HepG2 (cell line): ENCODE measurements around the gene AGAP1. TPM values are rescaled to one million over a fixed set of nuclear protein-coding genes. Genes with fewer than 3 reads are reported as not detected.

Experiments used
- AHR ChIP-seq: IDR thresholded peaks from 2 replicates; pipeline ENCODE4 v1.6.1; 2018; ENCODE audit warnings: missing genetic modification reagents, missing compliant biosample characterization
- ATF7-NPFF ChIP-seq: sonication (generic); formaldehyde crosslinking; IDR thresholded peaks from 2 replicates; pipeline ENCODE4 v1.8.1; 2023; ENCODE audit warnings: mild to moderate bottlenecking, low read depth, missing genetic modification reagents, moderate library complexity
- BCL3 ChIP-seq: sonication (generic); formaldehyde crosslinking; IDR thresholded peaks from 2 replicates; pipeline ENCODE4 v1.5.1; 2020; ENCODE audit warnings: mild to moderate bottlenecking, missing genetic modification reagents, moderate library complexity
- DZIP1 ChIP-seq: sonication (generic); formaldehyde crosslinking; IDR thresholded peaks from 2 replicates; pipeline ENCODE4 v1.5.0; 2020; ENCODE audit warnings: mild to moderate bottlenecking, missing genetic modification reagents
- ELF3 ChIP-seq: IDR thresholded peaks from 2 replicates; pipeline ENCODE4 v1.6.1; 2016; ENCODE audit warnings: missing genetic modification reagents, missing compliant biosample characterization
- GATAD2A ChIP-seq: IDR thresholded peaks from 2 replicates; pipeline ENCODE4 v1.6.1; 2016
- KDM2A ChIP-seq: sonication (generic); formaldehyde crosslinking; IDR thresholded peaks from 2 replicates; pipeline ENCODE4 v1.4.0; 2020; ENCODE audit warnings: low read depth, missing genetic modification reagents, borderline replicate concordance
- KDM3A ChIP-seq: IDR thresholded peaks from 2 replicates; pipeline ENCODE4 v1.6.1; 2018; ENCODE audit warnings: low read depth, missing compliant biosample characterization
- MYC ChIP-seq: sonication (generic); formaldehyde crosslinking; IDR thresholded peaks from 2 replicates; pipeline ENCODE4 v1.9.0; 2021; ENCODE audit warnings: missing genetic modification reagents, borderline replicate concordance
- NFE2L2 ChIP-seq: fragments of 150-350 bp; IDR thresholded peaks from 2 replicates; pipeline ENCODE4 v1.6.1; 2014; ENCODE audit warnings: low read length
- PHF5A ChIP-seq: IDR thresholded peaks from one replicate; pipeline ENCODE4 v1.6.1; 2018; ENCODE audit warnings: low read depth, missing genetic modification reagents; ENCODE audit not compliant: unreplicated experiment
- PRPF4 ChIP-seq: fragments of 200-400 bp; formaldehyde crosslinking; IDR thresholded peaks from 2 replicates; pipeline ENCODE4 v1.6.1; 2016; ENCODE audit warnings: low read length, low read depth; ENCODE audit not compliant: poor library complexity, severe bottlenecking
- REL ChIP-seq: sonication (generic); formaldehyde crosslinking; conservative IDR thresholded peaks from 2 replicates; pipeline ENCODE4 v1.8.0; 2022; ENCODE audit warnings: mild to moderate bottlenecking, missing genetic modification reagents, moderate library complexity
- RFX3 ChIP-seq: IDR thresholded peaks from 2 replicates; pipeline ENCODE4 v1.6.1; 2016; ENCODE audit warnings: missing biosample characterization, missing genetic modification reagents
- SMARCE1 ChIP-seq: fragments of 450-650 bp; IDR thresholded peaks from 2 replicates; pipeline ENCODE4 v1.6.1; 2017; ENCODE audit warnings: borderline replicate concordance
- TBL1XR1 ChIP-seq: fragments of 150-350 bp; IDR thresholded peaks from 2 replicates; pipeline ENCODE4 v1.6.1; 2014; ENCODE audit warnings: borderline replicate concordance, low read length; ENCODE audit not compliant: partially characterized antibody
- ZBTB38 ChIP-seq: sonication (generic); formaldehyde crosslinking; IDR thresholded peaks from 2 replicates; pipeline ENCODE4 v1.5.1; 2020; ENCODE audit warnings: mild to moderate bottlenecking, missing genetic modification reagents
- ZFP90 ChIP-seq: sonication (generic); formaldehyde crosslinking; IDR thresholded peaks from 2 replicates; pipeline ENCODE4 v1.8.0; 2022; ENCODE audit warnings: missing genetic modification reagents, mild to moderate bottlenecking, inconsistent platforms, borderline replicate concordance
- ZNF121 ChIP-seq: sonication (generic); formaldehyde crosslinking; IDR thresholded peaks from 2 replicates; pipeline ENCODE4 v1.5.0; 2020; ENCODE audit warnings: mild to moderate bottlenecking, missing genetic modification reagents
- ZNF18 ChIP-seq: sonication (generic); formaldehyde crosslinking; IDR thresholded peaks from 2 replicates; pipeline ENCODE4 v1.8.0; 2022; ENCODE audit warnings: mild to moderate bottlenecking, missing genetic modification reagents; ENCODE audit not compliant: insufficient replicate concordance
- ZNF256 ChIP-seq: sonication (generic); formaldehyde crosslinking; conservative IDR thresholded peaks from 2 replicates; pipeline ENCODE4 v1.4.0; 2020; ENCODE audit warnings: missing genetic modification reagents
- ZNF530 ChIP-seq: sonication (generic); formaldehyde crosslinking; IDR thresholded peaks from 2 replicates; pipeline ENCODE4 v1.5.0; 2020; ENCODE audit warnings: low read depth, mild to moderate bottlenecking, missing genetic modification reagents
- ZNF546 ChIP-seq: sonication (generic); formaldehyde crosslinking; conservative IDR thresholded peaks from 2 replicates; pipeline ENCODE4 v1.8.1; 2023; ENCODE audit warnings: mild to moderate bottlenecking, missing genetic modification reagents
- ZSCAN9 ChIP-seq: IDR thresholded peaks from 2 replicates; pipeline ENCODE4 v1.6.1; 2016; ENCODE audit warnings: borderline replicate concordance
- polyA plus RNA-seq, 8 experiments: library from polyadenylated mRNA; depleted of rRNA in 3 of 8; stranded (reverse) in 7 of 8; unstranded in 1 of 8; fragments of >200 nt; fragmentation: Illumina TruSeq in 4 of 8; extraction: Trizol in 4 of 8; gene quantifications; 2 replicates each; pipeline versions ENCODE4 v1.2.1 to v1.2.3, GENCODE V29; 2011 to 2016; ENCODE audit warnings: low read depth in 4 of 8, missing spikeins in 1 of 8, mixed read lengths in 1 of 8; ENCODE audit not compliant: insufficient read depth in 1 of 8
- total RNA-seq, 5 experiments: library from RNA; depleted of rRNA; stranded (reverse); fragments of >200 nt; fragmentation: Illumina TruSeq; extraction: Trizol; gene quantifications; 2 replicates each; pipeline ENCODE4 v1.2.3, GENCODE V29; 2016; ENCODE audit warnings: low read depth in 1 of 5

AGAP1 gene
- total and polyA plus RNA-seq, 2 of the 13 experiments (the other 11 are each of a cell fraction or from before 2014, with no cell fraction given) = 21.2 to 32.7 TPM

GRCh38 chr2:236167297-236168109, 673.7 kb downstream of the AGAP1 start (continued):
- TF ChIP-seq DZIP1 (CRISPR knock-in tag) (0 out of 2 replicates have a peak, but pooled peaks have one; percentile 30), KDM2A (CRISPR knock-in tag) (peak; percentile 85), KDM3A (CRISPR knock-in tag) (0 out of 2 replicates have a peak, but pooled peaks have one; percentile 23), AHR (CRISPR knock-in tag) (no peak), ZFP90 (peak; percentile 51; the same call in 1 of the 2 replicates), RFX3 (CRISPR knock-in tag) (no peak), ZNF121 (CRISPR knock-in tag) (no peak), ZSCAN9 (CRISPR knock-in tag) (no peak), ZNF18 (peak; percentile 28), ELF3 (CRISPR knock-in tag) (peak; percentile 33; the same call in 1 of the 2 replicates), ZNF256 (0 out of 2 replicates have a peak, but pooled peaks have one; percentile 32), BCL3 (CRISPR knock-in tag) (peak; percentile 83; the same call in 1 of the 2 replicates), PRPF4 (no peak), NFE2L2 (no peak), SMARCE1 (no peak), ZNF530 (CRISPR knock-in tag) (no peak), ZBTB38 (CRISPR knock-in tag) (0 out of 2 replicates have a peak, but pooled peaks have one; percentile 45), ATF7-NPFF (0 out of 2 replicates have a peak, but pooled peaks have one; percentile 26), REL (CRISPR knock-in tag) (no peak), MYC (CRISPR knock-in tag) (peak; percentile 29; the same call in 1 of the 2 replicates), TBL1XR1 (no peak), GATAD2A (CRISPR knock-in tag) (no peak), PHF5A (CRISPR knock-in tag) (no peak), ZNF546 (CRISPR knock-in tag) (no peak)
